ENCODE measurements around the gene UNCX.

- TF ChIP-seq, protein P1, sequence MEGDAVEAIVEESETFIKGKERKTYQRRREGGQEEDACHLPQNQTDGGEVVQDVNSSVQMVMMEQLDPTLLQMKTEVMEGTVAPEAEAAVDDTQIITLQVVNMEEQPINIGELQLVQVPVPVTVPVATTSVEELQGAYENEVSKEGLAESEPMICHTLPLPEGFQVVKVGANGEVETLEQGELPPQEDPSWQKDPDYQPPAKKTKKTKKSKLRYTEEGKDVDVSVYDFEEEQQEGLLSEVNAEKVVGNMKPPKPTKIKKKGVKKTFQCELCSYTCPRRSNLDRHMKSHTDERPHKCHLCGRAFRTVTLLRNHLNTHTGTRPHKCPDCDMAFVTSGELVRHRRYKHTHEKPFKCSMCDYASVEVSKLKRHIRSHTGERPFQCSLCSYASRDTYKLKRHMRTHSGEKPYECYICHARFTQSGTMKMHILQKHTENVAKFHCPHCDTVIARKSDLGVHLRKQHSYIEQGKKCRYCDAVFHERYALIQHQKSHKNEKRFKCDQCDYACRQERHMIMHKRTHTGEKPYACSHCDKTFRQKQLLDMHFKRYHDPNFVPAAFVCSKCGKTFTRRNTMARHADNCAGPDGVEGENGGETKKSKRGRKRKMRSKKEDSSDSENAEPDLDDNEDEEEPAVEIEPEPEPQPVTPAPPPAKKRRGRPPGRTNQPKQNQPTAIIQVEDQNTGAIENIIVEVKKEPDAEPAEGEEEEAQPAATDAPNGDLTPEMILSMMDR (IDR thresholded peaks at IDR 0.05; ENCODE audit: control extremely low read depth in 1 of 3, insufficient read depth in 1 of 3, low read depth in 1 of 3, low read length in 3 of 3): no peak
- TF ChIP-seq RFX5 (IDR thresholded peaks at IDR 0.05; ENCODE audit: borderline replicate concordance, low read depth, low read length): no peak
- no peak for TF ChIP-seq TBP (IDR thresholded peaks at IDR 0.05; ENCODE audit: low read depth, low read length)
- no peak for TF ChIP-seq POLR2A (IDR thresholded peaks at IDR 0.05; ENCODE audit: control extremely low read depth in 1 of 2, low read depth in 2 of 2, low read length in 2 of 2)
- TF ChIP-seq POLR2AphosphoS5 (IDR thresholded peaks at IDR 0.05; ENCODE audit: low read depth, low read length): no peak
These were observed 39.0 kb downstream of the UNCX start for GRCh38 chr7:1271656-1272055.
